Adrenal gland (tissue), 12 donors: ENCODE results near the gene TUBA1A. TPM values are rescaled to one million over a fixed set of nuclear protein-coding genes. Genes with fewer than 3 reads are reported as not detected.
"Not testable (repeated sequence)": the region's sequence is repeated elsewhere in the genome, so short reads cannot be mapped to it uniquely, and the experiment has no call there.

Experiments
- DNase-seq, 7 donors: peaks; one replicate each; pipeline ENCODE4 v3.0.0-alpha.2; 2019 to 2020
- H3K27ac ChIP-seq, 5 donors: fragments of 200-600 bp; sonication (generic) in 4 of 5; 1 replicate in 3 of 5; 2 replicates in 2 of 5; pipeline versions ENCODE4 v1.5.1 to v1.8.0; 2016 to 2020; ENCODE audit warnings: mild to moderate bottlenecking in 1 of 5
- H3K27me3 ChIP-seq: fragments of 200-600 bp; 2 replicates; pipeline ENCODE4 v1.8.0; 2021
- H3K36me3 ChIP-seq, 2 donors: fragments of 200-600 bp; replicated peaks in 1 of 2; 1 replicate in 1 of 2; 2 replicates in 1 of 2; pipeline versions ENCODE4 v1.5.1 to v1.8.0; 2018 to 2022
- H3K4me1 ChIP-seq, 2 donors: fragments of 200-600 bp; replicated peaks in 1 of 2; 1 replicate in 1 of 2; 2 replicates in 1 of 2; pipeline versions ENCODE4 v1.5.1 to v1.8.0; 2018 to 2021
- H3K4me3 ChIP-seq, 4 donors: fragments of 200-600 bp; sonication (generic) in 3 of 4; one replicate each; pipeline ENCODE4 v1.5.1; 2016 to 2018
- H3K9me3 ChIP-seq, 3 donors: fragments of 200-600 bp; sonication (generic) in 1 of 3; replicated peaks in 1 of 3; 1 replicate in 2 of 3; 2 replicates in 1 of 3; pipeline versions ENCODE4 v1.5.1 to v1.8.0; 2016 to 2021
- POLR2A ChIP-seq, 2 donors: fragments of 450-650 bp; IDR thresholded peaks; one replicate each; pipeline ENCODE4 v1.6.1; 2017; ENCODE audit warnings: antibody characterized with exemption in 2 of 2, mild to moderate bottlenecking in 2 of 2, moderate library complexity in 1 of 2
- WGBS, 4 donors: extraction: QIAGEN DNeasy Blood & Tissue Kit in 2 of 4; methylation state at CpG; one replicate each; pipeline versions ENCODE4 v1.1.5 to v1.1.7; 2013 to 2017; 5-methylcytosine and 5-hydroxymethylcytosine counted together
- intact Hi-C, 2 donors: fragments of 100-400 bp; cut with DNase I; formaldehyde crosslinking; loops; one replicate each; pipeline versions ENCODE4 v1.14.1 to v1.15.0; 2022 to 2023
- polyA plus RNA-seq, 3 donors: library from polyadenylated mRNA; stranded (reverse); fragments of 200-250 nt in 2 of 3; fragments of 350-450 nt in 1 of 3; fragmentation: Illumina TruSeq in 1 of 3; extraction: RNeasy Lipid Tissue Mini Kit (QIAGEN cat#74804) in 1 of 3; gene quantifications; one replicate each; pipeline ENCODE4 v1.2.3, GENCODE V29; 2013 to 2014
- total RNA-seq, 9 donors: library from RNA; depleted of rRNA in 4 of 9; stranded (reverse); fragments of >200 nt in 4 of 9; fragments of 120-200 nt in 1 of 9; fragmentation: NEBNext Ultra II Directional in 1 of 9; extraction: Animal tissue kit (Norgen Biotek cat#: 25700) in 1 of 9; gene quantifications; one replicate each; pipeline versions ENCODE4 v1.1.0 to v1.2.4, GENCODE V29; 2013 to 2023
- TF ChIP-seq, protein P1 (sequence below), 6 experiments: fragments of 450-650 bp in 4 of 6; fragments of 200-600 bp in 2 of 6; sonication (generic) in 1 of 6; IDR thresholded peaks; 1 replicate in 5 of 6; 2 replicates in 1 of 6; pipeline versions ENCODE4 v1.5.1 to v1.8.0; 2016 to 2021; ENCODE audit warnings: antibody characterized with exemption in 6 of 6, mild to moderate bottlenecking in 2 of 6, moderate library complexity in 1 of 6
- donor health status: healthy with polysubstance abuse.
- donor health status: Bipolar disorder and iron deficiency.
- donor health status: DM: yes; HTN: yes; CAD: no.
- donor health status: DM: no; HTN: no; CAD: no.
- donor health status: DM: no; HTN: no; CAD: no.
- donor health status: DM: yes; HTN: yes; CAD: no.

The TUBA1A gene
- total and polyA plus RNA-seq, 12 donors, result 59.1 to 315 (median 144) TPM

DNA sequence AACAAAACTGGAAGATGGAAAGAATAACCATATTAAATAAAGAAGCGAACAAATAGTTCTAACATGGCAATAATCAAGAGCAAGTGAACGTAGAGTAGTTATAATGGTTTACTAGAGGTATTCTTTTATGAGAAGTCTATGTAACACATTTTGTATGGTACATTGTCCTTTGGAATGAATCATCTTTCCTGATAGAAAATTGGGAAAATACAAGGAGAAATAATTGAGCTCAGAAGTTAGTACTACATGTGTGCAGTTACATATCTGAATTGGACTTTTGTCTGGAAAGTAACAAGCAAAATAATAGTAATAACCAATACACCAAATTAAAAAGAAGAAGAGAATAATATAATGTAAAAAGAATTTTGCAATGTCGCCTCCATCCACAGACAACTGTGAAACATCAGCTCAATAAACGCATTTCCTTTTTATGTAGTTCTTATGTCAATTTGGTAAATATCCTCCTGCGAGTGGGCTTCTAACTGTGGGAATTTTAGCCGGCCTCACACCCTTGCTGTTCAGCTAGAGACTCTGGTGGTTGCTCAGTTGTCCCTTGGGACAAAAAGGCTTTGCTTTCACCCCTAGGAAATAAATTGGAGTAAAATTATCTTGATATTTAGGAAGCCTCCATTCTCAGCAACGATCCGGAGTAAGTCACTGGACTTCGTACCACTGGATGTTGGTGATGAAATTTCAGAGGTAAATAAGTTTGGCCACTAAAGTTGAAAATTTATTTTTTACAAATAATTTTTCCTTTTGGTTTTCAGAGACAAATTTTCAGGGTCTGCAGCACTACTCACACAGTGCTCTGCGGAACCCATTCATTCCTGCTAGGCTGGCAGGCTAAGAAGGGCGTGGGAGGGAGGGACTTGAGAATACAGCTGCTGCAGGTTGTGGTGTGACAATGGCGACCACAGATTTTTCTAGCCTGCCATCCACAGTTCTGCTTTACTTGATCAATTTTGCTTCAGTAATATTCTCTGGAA lies 1.1 kb upstream of the TUBA1A start:
- Histone ChIP-seq H3K4me3 (no peak overlapping the region), H3K36me3 (peaks cover 0 to 12% of the 10 kb centered on the region in 2 donors), H3K27me3 (no peaks in the 10 kb centered on the region), H3K4me1 (peaks cover 9 to 19% of the 10 kb centered on the region in 2 donors), H3K27ac (peak overlapping the region in 2 of 5 donors; percentile 73 to 98), H3K9me3 (no peaks in the 10 kb centered on the region)
- 89 to 93% (median 91%) methylated on average over 12 of the region's 12 CpGs for WGBS, 4 donors
- TF ChIP-seq, protein P1, sequence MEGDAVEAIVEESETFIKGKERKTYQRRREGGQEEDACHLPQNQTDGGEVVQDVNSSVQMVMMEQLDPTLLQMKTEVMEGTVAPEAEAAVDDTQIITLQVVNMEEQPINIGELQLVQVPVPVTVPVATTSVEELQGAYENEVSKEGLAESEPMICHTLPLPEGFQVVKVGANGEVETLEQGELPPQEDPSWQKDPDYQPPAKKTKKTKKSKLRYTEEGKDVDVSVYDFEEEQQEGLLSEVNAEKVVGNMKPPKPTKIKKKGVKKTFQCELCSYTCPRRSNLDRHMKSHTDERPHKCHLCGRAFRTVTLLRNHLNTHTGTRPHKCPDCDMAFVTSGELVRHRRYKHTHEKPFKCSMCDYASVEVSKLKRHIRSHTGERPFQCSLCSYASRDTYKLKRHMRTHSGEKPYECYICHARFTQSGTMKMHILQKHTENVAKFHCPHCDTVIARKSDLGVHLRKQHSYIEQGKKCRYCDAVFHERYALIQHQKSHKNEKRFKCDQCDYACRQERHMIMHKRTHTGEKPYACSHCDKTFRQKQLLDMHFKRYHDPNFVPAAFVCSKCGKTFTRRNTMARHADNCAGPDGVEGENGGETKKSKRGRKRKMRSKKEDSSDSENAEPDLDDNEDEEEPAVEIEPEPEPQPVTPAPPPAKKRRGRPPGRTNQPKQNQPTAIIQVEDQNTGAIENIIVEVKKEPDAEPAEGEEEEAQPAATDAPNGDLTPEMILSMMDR (IDR thresholded peaks at IDR 0.05), result no peak
- TF ChIP-seq POLR2A (IDR thresholded peaks at IDR 0.05), result no peak
- peak in 2 of 7 donors; percentile 8 to 52 for DNase-seq
- intact Hi-C loops, result loop anchor here (5.0 to 10.0 kb wide), 4 partner anchors 42 to 58 kb away; partner anchors contain the start of gene TUBA1B (in 2 of the 2)

- Histone ChIP-seq H3K4me1 (peaks cover 9 to 19% of the 10 kb centered on the region in 2 donors), H3K27ac (peak overlapping the region; percentile 73 to 98 (median 90)), H3K4me3 (peak overlapping the region; percentile 25 to 99 (median 63)), H3K36me3 (peaks cover 0 to 19% of the 10 kb centered on the region in 2 donors), H3K9me3 (no peaks in the 10 kb centered on the region), H3K27me3 (no peaks in the 10 kb centered on the region)
- peak in 1 of 2 donors; percentile 3 for TF ChIP-seq POLR2A (IDR thresholded peaks at IDR 0.05)
- TF ChIP-seq, protein P1 (IDR thresholded peaks at IDR 0.05), result peak in 1 of 6 experiments; percentile 22
- WGBS, 4 donors, result 1% methylated on average over 14 to 52 of the region's 52 CpGs
- intact Hi-C loops, result loop anchor here (5.0 to 10.0 kb wide), 4 partner anchors 44 to 56 kb away; partner anchors contain the start of gene TUBA1B (in 2 of the 2)
- DNase-seq, result peak; percentile 77 to 90 (median 79)
These were observed 522 bp downstream of the TUBA1A start for GRCh38 chr12:49188201-49188915.

DNA sequence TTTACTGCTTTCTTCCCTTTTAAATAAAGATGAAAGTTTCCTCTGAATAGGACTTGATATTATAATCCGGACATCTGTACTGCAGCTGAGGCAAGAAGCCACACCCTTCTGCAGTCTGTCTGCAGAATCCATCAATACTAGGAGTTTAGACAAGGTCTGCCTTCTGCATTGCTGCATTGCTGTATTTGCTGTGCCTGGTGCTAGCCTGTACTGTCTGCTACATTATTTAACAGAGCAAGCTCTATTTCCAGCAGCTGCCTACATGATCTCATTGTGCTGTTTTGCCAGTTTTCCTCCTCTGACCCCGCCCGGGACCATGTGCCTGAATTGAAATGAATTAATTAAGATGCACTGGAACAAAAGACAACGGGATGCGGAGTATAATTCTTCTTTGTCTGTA lies 1.7 kb downstream of the TUBA1A start:
- peak overlapping the region in 1 of 4 donors; percentile 79 for H3K4me3 ChIP-seq
- DNase-seq, result peak in 6 of 7 donors; percentile 27 to 78 (median 34)
- peaks cover 0 to 19% of the 10 kb centered on the region in 2 donors for H3K36me3 ChIP-seq
- intact Hi-C loops, result loop anchor here (5.0 to 10.0 kb wide), 4 partner anchors 45 to 55 kb away; partner anchors contain the start of gene TUBA1B (in 2 of the 2)
- no peaks in the 10 kb centered on the region for H3K27me3 ChIP-seq
- H3K9me3 ChIP-seq, result no peaks in the 10 kb centered on the region
- H3K27ac ChIP-seq, result peak overlapping the region in 1 of 5 donors; percentile 98
- TF ChIP-seq, protein P1 (IDR thresholded peaks at IDR 0.05), result no peak
- peak in 1 of 2 donors; percentile 13 for TF ChIP-seq POLR2A (IDR thresholded peaks at IDR 0.05)
- H3K4me1 ChIP-seq, result peaks cover 9 to 19% of the 10 kb centered on the region in 2 donors
- 32 to 44% (median 37%) methylated on average over 5 of the region's 5 CpGs for WGBS, 4 donors

GRCh38 chr12:49186307-49186706 lies 2.6 kb downstream of the TUBA1A start:
- H3K4me3 ChIP-seq, H3K27me3 ChIP-seq, H3K9me3 ChIP-seq, H3K27ac ChIP-seq: not testable (repeated sequence)
- 86 to 89% (median 87%) methylated on average over 8 to 11 of the region's 11 CpGs for WGBS, 4 donors
- peaks cover 0 to 19% of the 10 kb centered on the region in 2 donors for H3K36me3 ChIP-seq
- H3K4me1 ChIP-seq, result peaks cover 9 to 19% of the 10 kb centered on the region in 2 donors
- intact Hi-C loops, result loop anchor here (5.0 to 10.0 kb wide), 4 partner anchors 46 to 54 kb away; partner anchors contain the start of gene TUBA1B (in 2 of the 2)
- peak in 2 of 7 donors; percentile 13 to 50 for DNase-seq

GRCh38 chr12:49184697-49185096 lies 4.2 kb downstream of the TUBA1A start:
- 78 to 91% (median 87%) methylated on average over 1 of the region's 1 CpG for WGBS, 4 donors
- DNase-seq, H3K27ac ChIP-seq, H3K27me3 ChIP-seq, H3K9me3 ChIP-seq, H3K4me3 ChIP-seq: not testable (repeated sequence)
- peaks cover 0 to 19% of the 10 kb centered on the region in 2 donors for H3K36me3 ChIP-seq
- intact Hi-C loops, result loop anchor here (5.0 to 10.0 kb wide), 4 partner anchors 48 to 52 kb away; partner anchors contain the start of gene TUBA1B (in 2 of the 2)
- peaks cover 9 to 16% of the 10 kb centered on the region in 2 donors for H3K4me1 ChIP-seq

- not testable (repeated sequence) for H3K27me3 ChIP-seq, H3K27ac ChIP-seq, H3K4me3 ChIP-seq, H3K9me3 ChIP-seq
- 87 to 95% (median 91%) methylated on average over 10 to 15 of the region's 15 CpGs for WGBS, 4 donors
- intact Hi-C loops, result loop anchor here (10.0 kb wide), 2 partner anchors 49 to 51 kb away; partner anchors contain the start of gene TUBA1B (in 1 of the 2)
- H3K4me1 ChIP-seq, result peaks cover 9 to 10% of the 10 kb centered on the region in 2 donors
- peaks cover 0 to 19% of the 10 kb centered on the region in 2 donors for H3K36me3 ChIP-seq
- peak in 1 of 7 donors; percentile 38 for DNase-seq
These were observed 5.5 kb downstream of the TUBA1A start for GRCh38 chr12:49183214-49183950.
